Measurements from ENCODE around the gene ZNF423.

Gene ZNF423

GRCh38 chr16:49712106-49712505 lies 143.8 kb downstream of the ZNF423 start:
- H4K20me1 ChIP-seq (ENCODE audit: insufficient read depth, low read length): no peaks in the 10 kb centered on the region
- no peak overlapping the region for H3K9ac ChIP-seq (ENCODE audit: low read length)
- no peaks in the 10 kb centered on the region for H3K9me3 ChIP-seq (replicated peaks; ENCODE audit: insufficient read depth, low read length)
- no peak overlapping the region for H3K4me3 ChIP-seq (ENCODE audit: low read length)
- no peak for DNase-seq
- H2AFZ ChIP-seq (ENCODE audit: low read length): no peak overlapping the region
- no peak for TF ChIP-seq EZH2phosphoT487 (IDR thresholded peaks at IDR 0.05; ENCODE audit: low read length)
- no peak for TF ChIP-seq EZH2 (optimal IDR thresholded peaks at IDR 0.05; ENCODE audit: low read depth, low read length)
- TF ChIP-seq CTCF (IDR thresholded peaks at IDR 0.05; ENCODE audit: low read length): no peak
- H3K36me3 ChIP-seq (replicated peaks; ENCODE audit: insufficient read depth, low read length): no peaks in the 10 kb centered on the region
- no peak overlapping the region for H3K4me2 ChIP-seq (ENCODE audit: low read depth, low read length)
- peaks cover 16% of the 10 kb centered on the region for H3K27me3 ChIP-seq (replicated peaks; ENCODE audit: insufficient read depth, low read length)
- H3K27ac ChIP-seq (ENCODE audit: low read length): no peak overlapping the region
- no peaks in the 10 kb centered on the region for H3K4me1 ChIP-seq (ENCODE audit: low read length)
- H3K9me2 ChIP-seq (replicated peaks; ENCODE audit: insufficient read depth, low read length): no peaks in the 10 kb centered on the region
- no peaks in the 10 kb centered on the region for H3K79me2 ChIP-seq (ENCODE audit: low read length)
- no peaks in the 10 kb centered on the region for H3F3A ChIP-seq (ENCODE audit: insufficient read depth, low read length)

GRCh38 chr16:49709057-49709456 lies 146.9 kb downstream of the ZNF423 start:
- Histone ChIP-seq H4K20me1 (ENCODE audit: insufficient read depth, low read length) (no peaks in the 10 kb centered on the region), H3K9ac (ENCODE audit: low read length) (no peak overlapping the region), H3K9me2 (replicated peaks; ENCODE audit: insufficient read depth, low read length) (no peaks in the 10 kb centered on the region), H3K4me1 (ENCODE audit: low read length) (no peaks in the 10 kb centered on the region), H3K4me2 (ENCODE audit: low read depth, low read length) (no peak overlapping the region), H3K27ac (ENCODE audit: low read length) (no peak overlapping the region), H3K9me3 (replicated peaks; ENCODE audit: insufficient read depth, low read length) (no peaks in the 10 kb centered on the region), H3F3A (ENCODE audit: insufficient read depth, low read length) (no peaks in the 10 kb centered on the region), H3K36me3 (replicated peaks; ENCODE audit: insufficient read depth, low read length) (no peaks in the 10 kb centered on the region), H2AFZ (ENCODE audit: low read length) (no peak overlapping the region), H3K4me3 (ENCODE audit: low read length) (no peak overlapping the region), H3K79me2 (ENCODE audit: low read length) (no peaks in the 10 kb centered on the region), H3K27me3 (replicated peaks; ENCODE audit: insufficient read depth, low read length) (peaks cover 16% of the 10 kb centered on the region)
- no peak for DNase-seq
- TF ChIP-seq EZH2 (optimal IDR thresholded peaks at IDR 0.05; ENCODE audit: low read depth, low read length) (no peak), EZH2phosphoT487 (IDR thresholded peaks at IDR 0.05; ENCODE audit: low read length) (no peak), CTCF (IDR thresholded peaks at IDR 0.05; ENCODE audit: low read length) (no peak)

GRCh38 chr16:49708491-49708890 lies 147.4 kb downstream of the ZNF423 start:
- no peaks in the 10 kb centered on the region for H3K9me3 ChIP-seq (replicated peaks; ENCODE audit: insufficient read depth, low read length)
- no peaks in the 10 kb centered on the region for H3K9me2 ChIP-seq (replicated peaks; ENCODE audit: insufficient read depth, low read length)
- no peaks in the 10 kb centered on the region for H3F3A ChIP-seq (ENCODE audit: insufficient read depth, low read length)
- H2AFZ ChIP-seq (ENCODE audit: low read length): no peak overlapping the region
- no peak for TF ChIP-seq CTCF (IDR thresholded peaks at IDR 0.05; ENCODE audit: low read length)
- TF ChIP-seq EZH2phosphoT487 (IDR thresholded peaks at IDR 0.05; ENCODE audit: low read length): no peak
- TF ChIP-seq EZH2 (optimal IDR thresholded peaks at IDR 0.05; ENCODE audit: low read depth, low read length): no peak
- H3K9ac ChIP-seq (ENCODE audit: low read length): no peak overlapping the region
- H3K79me2 ChIP-seq (ENCODE audit: low read length): no peaks in the 10 kb centered on the region
- H3K36me3 ChIP-seq (replicated peaks; ENCODE audit: insufficient read depth, low read length): no peaks in the 10 kb centered on the region
- H3K27me3 ChIP-seq (replicated peaks; ENCODE audit: insufficient read depth, low read length): peaks cover 16% of the 10 kb centered on the region
- H4K20me1 ChIP-seq (ENCODE audit: insufficient read depth, low read length): no peaks in the 10 kb centered on the region
- no peak overlapping the region for H3K27ac ChIP-seq (ENCODE audit: low read length)
- no peak overlapping the region for H3K4me3 ChIP-seq (ENCODE audit: low read length)
- no peak overlapping the region for H3K4me2 ChIP-seq (ENCODE audit: low read depth, low read length)
- DNase-seq: no peak
- H3K4me1 ChIP-seq (ENCODE audit: low read length): peaks cover under 1% of the 10 kb centered on the region

Measured in MM.1S (cell line).